Pancreas (tissue), 10 donors: Measurements from ENCODE around the gene AGBL1. TPM values are rescaled to one million over a fixed set of nuclear protein-coding genes. Genes with fewer than 3 reads are reported as not detected.

ENCODE experiments used
- ATAC-seq, 4 donors: fragments of 200-7000 bp; cut with Tn5 transposase; one replicate each; pipeline versions ENCODE4 v1.8.0 to v1.9.1; 2020; ENCODE audit warnings: mild to moderate bottlenecking in 4 of 4, moderate library complexity in 4 of 4
- DNase-seq, 6 donors: peaks; one replicate each; pipeline ENCODE4 v3.0.0-alpha.2; 2020
- FAIRE-seq: peaks from 2 replicates; lab custom pipeline; 2012; peaks lifted over from hg19 to GRCh38; lab: Jason Lieb, UNC
- H3K27ac ChIP-seq, 4 donors: fragments of 200-600 bp; sonication (generic); 1 replicate in 3 of 4; 2 replicates in 1 of 4; pipeline versions ENCODE4 v1.5.0 to v1.8.0; 2020
- H3K27me3 ChIP-seq, 4 donors: fragments of 200-600 bp; one replicate each; pipeline ENCODE4 v1.8.0; 2021
- H3K36me3 ChIP-seq, 3 donors: fragments of 200-600 bp; sonication (generic) in 1 of 3; one replicate each; pipeline versions ENCODE4 v1.5.0 to v1.8.0; 2020 to 2021
- H3K4me1 ChIP-seq, 3 donors: fragments of 200-600 bp; one replicate each; pipeline ENCODE4 v1.8.0; 2021
- H3K4me3 ChIP-seq, 4 donors: fragments of 200-600 bp; sonication (generic) in 2 of 4; one replicate each; pipeline versions ENCODE4 v1.5.0 to v1.8.0; 2020 to 2021
- H3K9me3 ChIP-seq, 4 donors: fragments of 200-600 bp; one replicate each; pipeline ENCODE4 v1.8.0; 2021
- CTCF ChIP-seq, 4 donors: fragments of 200-600 bp; sonication (generic) in 3 of 4; IDR thresholded peaks; one replicate each; pipeline versions ENCODE4 v1.5.0 to v1.8.0; 2021; ENCODE audit warnings: antibody characterized with exemption in 4 of 4
- WGBS, 2 donors: extraction: QIAGEN DNeasy Blood & Tissue Kit; methylation state at CpG; one replicate each; pipeline ENCODE4 v1.1.7; 2013; 5-methylcytosine and 5-hydroxymethylcytosine counted together
- intact Hi-C, 3 donors: fragments of 100-400 bp; cut with DNase I; formaldehyde crosslinking; loops; one replicate each; pipeline versions ENCODE4 v1.11.1 to v1.14.2; 2022
- polyA plus RNA-seq, 2 donors: library from polyadenylated mRNA; stranded (reverse); fragments of 200-250 nt; gene quantifications; one replicate each; pipeline ENCODE4 v1.2.3, GENCODE V29; 2013
- total RNA-seq, 6 donors: library from RNA; stranded (reverse); fragmentation: NEBNext Ultra II Directional in 4 of 6; extraction: Animal tissue kit (Norgen Biotek cat#: 25700) in 4 of 6; gene quantifications; one replicate each; pipeline versions ENCODE4 v1.2.1 to v1.2.4, GENCODE V29; 2021 to 2023
- donor health status: healthy with polysubstance abuse.
- donor health status: DM: no; HTN: no; CAD: no; lungs with moderate emphysema.
- donor health status: DM: no; HTN: no; CAD: no.
- donor health status: control.
- donor health status: control.
- donor health status: Bipolar disorder and iron deficiency.
- donor health status: DM: yes; HTN: yes; CAD: no.
- donor health status: DM: no; HTN: no; CAD: no.
- donor health status: DM: no; HTN: no; CAD: no.
- donor health status: DM: yes; HTN: yes; CAD: no.

AGBL1 gene
- total and polyA plus RNA-seq, 8 donors, result under 0.01 to 0.06 (median 0.05) TPM; not detected in 5

- no peaks in the 10 kb centered on the region for H3K36me3 ChIP-seq
- TF ChIP-seq CTCF (IDR thresholded peaks at IDR 0.05), result no peak
- H3K27me3 ChIP-seq, result no peaks in the 10 kb centered on the region
- FAIRE-seq, result no peak
- H3K27ac ChIP-seq, result no peak overlapping the region
- no peaks in the 10 kb centered on the region for H3K9me3 ChIP-seq
- H3K4me1 ChIP-seq, result no peaks in the 10 kb centered on the region
- WGBS, 2 donors, result 17 to 22% methylated on average over 1 of the region's 1 CpG
- H3K4me3 ChIP-seq, result no peak overlapping the region
- no peak for ATAC-seq
- DNase-seq, result no peak
- intact Hi-C loops, result no loop called here
These were observed 293.5 kb downstream of the AGBL1 start for GRCh38 chr15:86373147-86373546.

- Histone ChIP-seq H3K27ac (no peak overlapping the region), H3K36me3 (no peaks in the 10 kb centered on the region), H3K9me3 (no peaks in the 10 kb centered on the region), H3K4me3 (no peak overlapping the region), H3K4me1 (no peaks in the 10 kb centered on the region), H3K27me3 (no peaks in the 10 kb centered on the region)
- DNase-seq, result no peak
- no peak for FAIRE-seq
- ATAC-seq, result no peak
- TF ChIP-seq CTCF (IDR thresholded peaks at IDR 0.05), result no peak
- intact Hi-C loops, result no loop called here
- WGBS, 2 donors, result 36 to 60% methylated on average over 1 of the region's 1 CpG
These were observed 296.1 kb downstream of the AGBL1 start for GRCh38 chr15:86375733-86376280.

- Histone ChIP-seq H3K27me3 (peaks cover 0 to 3% (median 0%) of the 10 kb centered on the region in 4 donors), H3K4me1 (no peaks in the 10 kb centered on the region), H3K9me3 (no peaks in the 10 kb centered on the region), H3K27ac (no peak overlapping the region), H3K36me3 (no peaks in the 10 kb centered on the region), H3K4me3 (no peak overlapping the region)
- intact Hi-C loops, result no loop called here
- 56 to 58% methylated on average over 1 of the region's 1 CpG for WGBS, 2 donors
- ATAC-seq, result no peak
- TF ChIP-seq CTCF (IDR thresholded peaks at IDR 0.05), result no peak
- no peak for FAIRE-seq
- DNase-seq, result no peak
These were observed 298.2 kb downstream of the AGBL1 start for GRCh38 chr15:86377914-86378313.

GRCh38 chr15:86382341-86382740, 302.7 kb downstream of the AGBL1 start:
- Histone ChIP-seq H3K27ac (no peak overlapping the region), H3K36me3 (no peaks in the 10 kb centered on the region), H3K9me3 (no peaks in the 10 kb centered on the region), H3K27me3 (peaks cover 0 to 7% (median 0%) of the 10 kb centered on the region in 4 donors), H3K4me3 (no peak overlapping the region), H3K4me1 (no peaks in the 10 kb centered on the region)
- DNase-seq (no peak), ATAC-seq (no peak), FAIRE-seq (no peak)
- intact Hi-C loops, result no loop called here
- no peak for TF ChIP-seq CTCF (IDR thresholded peaks at IDR 0.05)
- WGBS, 2 donors, result 62 to 75% methylated on average over 5 of the region's 5 CpGs

- Histone ChIP-seq H3K4me3 (no peak overlapping the region), H3K4me1 (no peaks in the 10 kb centered on the region), H3K27me3 (peaks cover 0 to 9% (median 0%) of the 10 kb centered on the region in 4 donors), H3K27ac (no peak overlapping the region), H3K9me3 (no peaks in the 10 kb centered on the region), H3K36me3 (no peaks in the 10 kb centered on the region)
- DNase-seq, result no peak
- no peak for TF ChIP-seq CTCF (IDR thresholded peaks at IDR 0.05)
- ATAC-seq, result no peak
- intact Hi-C loops, result no loop called here
- FAIRE-seq, result no peak
- 61 to 68% methylated on average over 6 of the region's 6 CpGs for WGBS, 2 donors
These were observed 303.9 kb downstream of the AGBL1 start for GRCh38 chr15:86383611-86384010.
